Omental fat pad (tissue), 4 donors: ENCODE measurements around the gene C3orf38. TPM values are rescaled to one million over a fixed set of nuclear protein-coding genes. Genes with fewer than 3 reads are reported as not detected.

Experiments used
- ATAC-seq: fragments of 150-250 bp; one replicate; pipeline ENCODE4 v1.9.1; 2016; ENCODE audit warnings: mild to moderate bottlenecking, moderate library complexity; ENCODE audit not compliant: low FRiP score
- DNase-seq: peaks from one replicate; pipeline ENCODE4 v3.0.0-alpha.2; 2019; ENCODE audit warnings: low spot score
- CTCF ChIP-seq, 3 donors: fragments of 450-650 bp; IDR thresholded peaks; one replicate each; pipeline ENCODE4 v1.5.1; 2016 to 2017; ENCODE audit warnings: antibody characterized with exemption in 3 of 3, mild to moderate bottlenecking in 3 of 3, moderate library complexity in 2 of 3
- total RNA-seq, 4 donors: library from RNA; depleted of rRNA; stranded (reverse); fragments of >200 nt; gene quantifications; one replicate each; pipeline ENCODE4 v1.1.0, GENCODE V29; 2016

The C3orf38 gene
- total RNA-seq, 4 donors from 2014 or later = 12.2 to 23.6 (median 19.0) TPM

GRCh38 chr3:88188436-88188835, 38.7 kb downstream of the C3orf38 start:
- DNase-seq = no peak
- ATAC-seq = no peak
- no peak for TF ChIP-seq CTCF (IDR thresholded peaks at IDR 0.05)

- DNase-seq (no peak), ATAC-seq (no peak)
- no peak for TF ChIP-seq CTCF (IDR thresholded peaks at IDR 0.05)
Measured at GRCh38 chr3:88189361-88189810, 39.6 kb downstream of the C3orf38 start.

GRCh38 chr3:88191872-88192409, 42.2 kb downstream of the C3orf38 start:
- no peak for ATAC-seq
- no peak for DNase-seq
- no peak for TF ChIP-seq CTCF (IDR thresholded peaks at IDR 0.05)

GRCh38 chr3:88192631-88193030, 42.9 kb downstream of the C3orf38 start:
- no peak for TF ChIP-seq CTCF (IDR thresholded peaks at IDR 0.05)
- no peak for ATAC-seq
- no peak for DNase-seq

- ATAC-seq (no peak), DNase-seq (no peak)
Measured at GRCh38 chr3:88195951-88196434, 46.2 kb downstream of the C3orf38 start.

GRCh38 chr3:88198121-88198520, 48.4 kb downstream of the C3orf38 start:
- no peak for ATAC-seq
- no peak for TF ChIP-seq CTCF (IDR thresholded peaks at IDR 0.05)

More at GRCh38 chr3:88195951-88196434, 46.2 kb downstream of the C3orf38 start:
- no peak for TF ChIP-seq CTCF (IDR thresholded peaks at IDR 0.05)

GRCh38 chr3:88203642-88204055, 53.9 kb downstream of the C3orf38 start:
- peak; percentile 72 for DNase-seq
- peak in 1 of 3 donors; percentile 74 for TF ChIP-seq CTCF (IDR thresholded peaks at IDR 0.05)
- ATAC-seq = peak; percentile 64

More at GRCh38 chr3:88198121-88198520, 48.4 kb downstream of the C3orf38 start:
- no peak for DNase-seq
